HPDE6-E6E7 (cell line): Measurements from ENCODE around the gene RNF207.

Experiments used
- DNase-seq: peaks from one replicate; pipeline ENCODE4 v3.0.0; 2011; ENCODE audit warnings: missing footprints; ENCODE audit errors: extremely low spot score

The RNF207 gene

DNA sequence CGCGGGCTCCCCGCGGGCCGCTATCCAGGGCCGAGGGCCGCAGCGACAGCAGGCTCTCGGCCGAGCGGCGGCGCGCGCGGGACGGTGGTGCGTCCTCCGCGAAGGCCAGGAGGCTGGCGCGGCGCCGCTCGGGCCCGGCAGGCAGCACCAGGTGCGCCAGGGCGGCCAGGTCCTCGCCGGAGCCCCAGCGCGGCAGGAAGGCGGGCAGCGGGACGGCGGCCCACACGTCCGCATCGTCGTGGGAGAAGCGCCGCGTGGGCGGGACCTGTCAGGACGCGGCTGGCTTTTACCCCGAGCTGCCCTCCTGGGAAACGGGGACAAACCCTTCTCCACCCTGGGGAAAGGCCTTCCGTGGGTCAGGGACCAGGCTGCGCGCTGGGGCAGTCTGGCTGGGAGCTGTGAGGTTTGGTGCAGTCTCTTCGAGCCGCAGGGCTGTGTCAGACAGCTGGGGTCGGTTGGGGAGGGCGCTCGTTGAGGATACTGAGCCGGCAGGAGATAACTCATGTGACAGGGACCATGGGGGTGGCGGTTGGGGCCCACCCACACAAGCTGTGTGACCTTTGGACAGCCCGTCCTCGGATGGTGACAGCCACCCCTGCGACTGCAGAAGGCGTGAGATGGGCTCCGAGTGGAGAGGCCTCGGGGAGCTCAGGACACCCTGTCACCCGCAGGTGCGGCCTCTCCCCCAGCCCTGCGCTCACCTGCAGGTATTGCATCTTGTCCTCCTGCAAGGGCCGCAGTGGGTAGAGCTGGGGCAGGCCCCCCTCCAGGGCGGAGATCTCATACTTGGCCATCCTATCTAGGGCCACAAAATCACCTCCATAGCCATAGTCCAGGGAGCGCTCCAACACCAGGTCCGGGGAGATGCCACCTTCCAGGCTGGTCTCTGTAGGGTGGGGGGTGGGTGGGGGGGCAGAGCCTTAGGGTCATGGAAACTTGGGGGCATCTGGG, 44.1 kb downstream of the RNF207 start:
- DNase-seq: no peak

DNA sequence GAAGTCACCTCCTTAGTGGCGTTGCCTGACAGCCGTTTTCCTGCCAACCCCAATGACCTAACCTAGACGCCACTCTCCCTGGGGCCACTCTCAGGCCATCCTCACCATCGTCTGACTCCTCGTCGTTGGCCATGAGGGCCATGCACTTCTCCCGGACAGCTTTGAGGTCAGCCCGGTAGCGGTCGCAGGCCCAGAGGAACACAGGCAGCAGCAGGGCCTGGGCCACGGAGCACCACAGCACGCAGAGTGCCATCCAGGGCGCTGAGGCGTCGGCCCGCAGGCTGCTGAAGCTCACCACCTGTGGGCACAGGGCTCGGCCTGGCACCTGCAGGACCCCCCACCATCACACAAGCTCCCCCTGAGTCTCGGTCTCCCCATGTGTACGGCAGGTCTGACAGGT, 45.3 kb downstream of the RNF207 start:
- DNase-seq: no peak

DNA sequence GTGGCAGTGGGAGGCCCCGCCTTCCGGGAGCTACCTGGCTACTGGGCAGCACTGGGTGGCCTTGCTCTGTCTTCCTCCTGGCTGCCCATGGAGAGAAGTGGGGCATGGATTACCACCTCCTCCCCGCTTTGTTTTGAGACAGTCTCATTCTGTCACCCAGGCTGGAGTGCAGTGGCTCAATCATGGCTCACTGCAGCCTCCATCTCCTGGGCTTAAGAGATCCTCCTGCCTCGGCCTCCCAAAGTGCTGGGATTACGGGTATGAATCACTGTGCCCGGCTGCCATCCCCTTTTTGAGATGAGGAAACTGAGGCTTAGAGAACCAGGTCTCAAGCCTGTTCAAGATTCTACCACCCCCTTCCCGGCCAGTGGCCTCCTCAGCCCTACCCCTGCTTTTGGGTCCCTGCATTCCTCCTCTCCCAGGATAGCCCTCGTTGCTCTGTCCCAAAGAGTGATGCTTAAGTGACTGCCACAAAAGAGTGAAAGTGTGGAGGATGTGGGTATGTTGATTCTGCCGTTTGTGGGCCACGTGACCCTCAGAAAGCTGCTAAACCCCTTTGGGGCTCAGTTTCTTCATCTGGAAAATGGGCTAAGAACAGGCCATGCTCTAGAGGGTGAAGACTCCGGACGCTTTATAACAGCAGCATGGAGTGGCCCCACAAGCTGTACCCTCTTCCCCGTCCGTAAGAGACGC, 45.9 kb downstream of the RNF207 start:
- no peak for DNase-seq

DNA sequence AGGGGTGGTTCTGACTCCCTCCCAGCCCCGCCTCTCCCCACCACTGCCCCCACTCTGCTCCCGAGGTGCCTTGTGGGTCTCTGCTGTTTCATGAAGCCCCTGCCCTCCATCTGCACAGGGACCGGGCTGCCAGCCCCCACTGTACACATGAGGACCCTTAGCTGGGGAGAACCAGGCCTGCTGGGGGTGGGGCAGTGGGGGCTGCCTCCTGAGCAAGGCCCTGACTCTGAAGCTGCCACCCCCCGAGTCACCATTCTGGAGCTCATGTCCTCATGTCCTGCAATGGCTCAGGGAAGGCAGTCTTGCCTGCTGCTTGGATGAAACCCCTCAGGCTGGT, 46.4 kb downstream of the RNF207 start:
- DNase-seq: no peak

DNA sequence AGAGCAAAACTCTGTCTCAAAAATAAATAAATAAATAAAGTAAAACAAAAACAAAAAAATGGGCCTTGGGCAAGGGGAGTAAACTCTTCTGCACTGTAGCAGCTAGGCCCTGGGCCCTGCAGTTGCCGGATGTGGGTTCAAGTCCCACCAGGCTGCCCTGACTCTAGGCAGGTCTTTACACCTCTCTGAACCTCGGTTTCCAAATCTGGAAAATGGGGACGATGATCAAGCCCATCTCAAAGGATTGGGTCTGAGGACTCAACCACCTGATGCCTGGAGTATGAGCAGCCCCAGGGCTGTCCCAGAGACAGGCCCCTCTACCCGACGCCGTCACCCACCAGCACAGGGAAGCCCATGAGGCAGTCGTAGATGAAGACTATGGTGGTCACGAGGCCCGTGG, 47.5 kb downstream of the RNF207 start:
- DNase-seq: no peak

DNA sequence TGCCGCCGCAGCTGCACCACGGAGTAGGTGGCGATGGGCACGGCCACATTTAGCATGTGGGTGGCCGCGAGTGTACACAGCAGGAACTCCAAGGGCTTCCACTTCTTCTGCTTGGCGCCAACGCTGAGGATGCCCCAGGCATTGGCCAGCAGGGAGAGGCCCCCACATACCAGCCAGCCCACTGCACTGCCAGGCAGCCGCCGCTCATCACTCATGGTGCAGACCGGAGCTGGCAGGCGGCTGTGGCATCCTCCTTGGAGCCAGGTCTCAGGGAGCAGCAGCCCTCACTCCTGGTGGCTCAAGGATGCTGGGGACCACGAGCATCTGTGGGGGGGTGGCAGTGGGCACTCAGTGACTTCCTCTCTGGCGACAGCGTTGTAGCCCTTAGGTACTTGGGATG, 48.8 kb downstream of the RNF207 start:
- DNase-seq: no peak

DNA sequence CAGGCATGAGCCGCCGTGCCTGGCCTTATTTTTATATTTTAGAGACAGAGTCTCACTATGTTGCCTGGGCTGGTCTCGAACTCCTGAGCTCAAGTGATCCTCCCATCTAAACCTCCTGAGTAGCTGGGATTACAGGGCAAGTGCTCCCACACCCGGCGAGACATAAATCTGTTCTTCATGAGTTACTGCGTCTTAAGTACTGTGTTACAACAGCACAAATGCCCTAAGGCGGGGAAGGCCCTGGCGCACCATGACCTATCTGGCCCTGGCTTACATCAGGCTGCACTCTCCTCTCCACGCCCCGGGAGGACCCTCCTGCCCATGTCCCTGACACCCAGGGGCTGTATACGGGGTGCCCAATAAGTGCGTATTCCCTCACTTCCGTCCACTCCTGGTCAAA, 50.7 kb downstream of the RNF207 start:
- no peak for DNase-seq

DNA sequence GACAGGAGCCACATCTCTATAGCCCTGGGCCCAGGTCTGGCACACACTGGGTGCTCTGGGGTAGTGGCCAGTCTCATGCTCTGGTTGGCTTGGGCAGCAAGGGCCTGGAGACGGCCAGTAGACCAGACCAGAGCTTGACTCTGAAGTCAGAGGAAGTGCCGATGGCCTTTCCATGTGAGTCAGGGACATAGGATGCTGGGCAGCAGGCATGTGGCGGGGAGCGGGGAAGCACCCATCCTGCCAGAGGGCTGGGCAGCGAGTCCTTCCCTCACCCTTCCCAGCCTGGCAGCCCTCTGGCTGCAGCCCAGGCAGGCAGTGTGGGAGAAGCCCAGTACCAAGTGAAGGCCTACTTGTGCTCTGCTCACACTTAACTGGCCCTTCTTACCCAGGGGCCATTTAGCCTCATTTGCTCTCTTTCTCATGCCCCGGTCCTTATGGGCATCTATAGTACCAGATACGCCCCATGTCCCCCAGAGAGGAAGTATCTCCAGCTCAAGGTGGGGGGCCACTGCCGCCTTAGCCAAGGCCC, 51.7 kb downstream of the RNF207 start:
- DNase-seq: no peak

DNA sequence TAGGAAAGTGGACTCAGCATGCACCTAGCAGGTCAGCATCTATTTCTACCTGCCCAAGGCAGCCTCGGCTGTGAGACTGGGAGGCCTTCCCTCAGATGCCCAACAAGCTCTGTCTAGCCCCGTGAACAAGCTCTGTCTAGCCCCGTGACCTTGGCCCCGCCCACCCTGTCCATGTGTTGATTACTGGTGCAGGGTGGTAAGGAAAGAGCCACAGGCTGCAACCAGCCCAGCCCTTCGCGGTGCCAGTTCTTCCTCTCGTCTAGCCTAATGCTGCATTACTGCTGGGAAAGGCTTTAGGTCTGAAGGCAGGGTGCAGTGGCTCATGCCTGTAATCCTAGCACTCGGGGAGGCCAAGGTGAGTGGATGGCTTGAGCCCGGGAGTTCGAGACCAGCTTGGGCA, 52.8 kb downstream of the RNF207 start:
- DNase-seq: no peak

DNA sequence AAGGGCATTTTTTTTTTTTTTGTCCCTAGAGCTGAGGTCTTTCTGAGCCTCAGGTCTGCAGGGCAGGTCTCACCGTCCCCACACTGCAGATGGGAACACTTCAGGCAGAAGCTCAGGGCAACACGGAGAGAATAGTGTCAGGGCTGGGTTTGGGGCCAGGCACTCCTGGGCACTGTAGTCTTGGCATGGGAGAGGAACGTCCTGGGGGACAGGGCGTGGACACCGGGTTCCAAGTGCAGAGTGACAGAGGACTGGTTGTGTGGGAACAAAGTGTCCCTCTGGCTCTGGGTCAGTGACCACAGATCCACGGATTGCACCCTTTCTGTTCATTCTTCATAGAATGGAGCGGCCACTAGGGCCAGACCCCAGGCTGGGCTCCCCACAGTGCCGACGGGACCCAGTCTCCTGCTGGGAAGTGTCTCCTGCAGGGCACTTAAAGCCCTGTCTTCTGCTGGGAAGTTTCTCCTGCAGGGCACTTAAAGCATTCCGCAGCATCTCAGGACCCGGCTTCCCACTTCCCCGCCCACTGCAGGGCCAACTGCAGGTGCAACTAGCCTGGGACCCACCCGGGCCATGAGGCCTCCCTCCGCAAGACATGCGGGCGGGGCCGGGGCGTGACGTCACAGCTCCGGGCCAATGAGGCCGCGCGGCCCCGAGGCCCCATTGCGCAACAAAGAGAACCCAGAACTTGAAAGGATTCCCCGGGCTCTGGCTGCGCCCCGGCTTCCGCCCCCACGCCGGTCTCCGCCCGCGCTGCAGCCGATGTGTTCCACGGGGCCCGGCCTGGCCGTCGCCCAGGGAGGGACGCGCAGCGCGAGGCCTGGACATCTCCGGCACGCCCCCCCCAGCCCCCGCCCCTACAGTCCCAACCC, 53.8 kb downstream of the RNF207 start:
- DNase-seq: peak; percentile 87

DNA sequence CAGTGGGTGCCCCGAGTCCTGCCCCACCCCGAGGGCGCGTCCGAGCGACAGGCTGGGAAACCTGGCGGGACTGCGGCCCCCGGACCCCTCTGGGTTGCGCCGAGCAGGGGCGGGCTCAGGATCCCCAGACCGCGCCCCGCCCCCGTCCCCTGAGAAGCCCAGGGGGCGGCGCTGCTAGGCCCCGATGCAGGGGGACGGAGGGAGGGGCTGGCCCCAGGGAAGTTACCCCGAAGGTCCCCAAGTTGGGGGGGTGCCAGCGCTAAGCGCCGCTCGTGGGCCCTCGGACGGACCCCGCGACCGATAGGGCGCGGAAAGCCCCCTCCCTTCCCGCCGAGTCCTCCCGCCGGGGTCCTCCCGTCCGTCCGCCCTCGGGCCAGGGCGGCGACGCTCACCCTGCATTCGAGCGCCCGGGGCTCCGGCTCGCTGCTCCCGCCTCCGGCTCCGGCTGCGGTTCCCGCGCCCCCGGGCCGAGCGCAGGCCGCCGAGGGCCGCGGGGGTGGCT, 54.6 kb downstream of the RNF207 start:
- no peak for DNase-seq

DNA sequence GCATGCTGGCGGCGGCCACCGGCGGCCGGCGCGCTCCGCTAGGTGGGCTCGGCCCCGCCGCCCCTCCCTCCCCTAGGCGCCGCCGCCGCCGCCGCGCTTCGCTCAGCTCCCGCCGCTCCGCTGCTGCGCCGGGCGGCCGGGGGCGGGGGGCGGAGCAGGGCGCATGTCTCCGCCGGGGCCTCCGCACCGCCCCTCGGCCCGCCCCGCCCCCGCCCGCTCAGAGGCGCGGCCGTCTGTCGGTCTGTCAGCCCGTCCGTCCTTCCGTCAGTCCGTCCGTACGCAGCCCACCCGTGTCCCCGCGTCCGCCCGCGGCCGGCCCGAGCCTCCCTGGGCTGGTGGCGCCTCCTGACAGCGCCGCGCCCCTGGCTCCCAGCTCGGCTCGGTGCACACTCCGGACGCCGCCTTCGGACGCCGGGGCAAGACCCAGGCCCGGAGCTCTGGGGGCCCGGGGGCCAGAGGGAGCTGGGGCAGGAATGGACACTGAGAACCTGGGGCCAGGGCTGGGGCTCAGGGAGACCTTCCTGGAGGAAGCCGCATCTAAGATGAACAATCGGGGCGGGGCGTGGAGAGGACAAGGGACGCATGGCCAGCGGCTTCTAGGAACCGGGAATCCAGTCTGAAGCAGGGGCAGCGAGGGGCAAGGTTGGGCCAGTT, 55.2 kb downstream of the RNF207 start, which contains the start of gene GPR153:
GPR153 (minus strand) TSS at position 138 of the 654 bp plus-strand sequence. CDS start 6,193 bp downstream, outside the sequence.
- no peak for DNase-seq

DNA sequence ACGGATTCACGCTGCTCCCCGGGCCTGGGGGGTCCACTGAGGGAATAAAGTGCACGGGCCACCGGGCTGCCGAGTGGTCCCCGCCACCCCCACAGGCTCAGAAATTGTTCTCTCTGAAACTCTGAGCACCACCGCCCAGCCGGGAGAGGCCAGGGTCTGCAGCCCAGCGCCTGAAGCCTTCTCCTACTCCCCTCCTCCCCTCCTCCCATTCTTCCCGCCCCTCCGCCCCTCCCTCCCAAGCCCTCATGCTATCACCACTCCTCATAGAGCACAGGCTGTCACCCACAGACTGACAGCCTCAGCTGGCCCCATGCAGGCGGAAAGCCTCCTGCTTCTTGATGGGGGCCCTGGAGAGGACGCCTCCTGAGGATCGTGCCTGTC, 55.7 kb downstream of the RNF207 start:
- no peak for DNase-seq

DNA sequence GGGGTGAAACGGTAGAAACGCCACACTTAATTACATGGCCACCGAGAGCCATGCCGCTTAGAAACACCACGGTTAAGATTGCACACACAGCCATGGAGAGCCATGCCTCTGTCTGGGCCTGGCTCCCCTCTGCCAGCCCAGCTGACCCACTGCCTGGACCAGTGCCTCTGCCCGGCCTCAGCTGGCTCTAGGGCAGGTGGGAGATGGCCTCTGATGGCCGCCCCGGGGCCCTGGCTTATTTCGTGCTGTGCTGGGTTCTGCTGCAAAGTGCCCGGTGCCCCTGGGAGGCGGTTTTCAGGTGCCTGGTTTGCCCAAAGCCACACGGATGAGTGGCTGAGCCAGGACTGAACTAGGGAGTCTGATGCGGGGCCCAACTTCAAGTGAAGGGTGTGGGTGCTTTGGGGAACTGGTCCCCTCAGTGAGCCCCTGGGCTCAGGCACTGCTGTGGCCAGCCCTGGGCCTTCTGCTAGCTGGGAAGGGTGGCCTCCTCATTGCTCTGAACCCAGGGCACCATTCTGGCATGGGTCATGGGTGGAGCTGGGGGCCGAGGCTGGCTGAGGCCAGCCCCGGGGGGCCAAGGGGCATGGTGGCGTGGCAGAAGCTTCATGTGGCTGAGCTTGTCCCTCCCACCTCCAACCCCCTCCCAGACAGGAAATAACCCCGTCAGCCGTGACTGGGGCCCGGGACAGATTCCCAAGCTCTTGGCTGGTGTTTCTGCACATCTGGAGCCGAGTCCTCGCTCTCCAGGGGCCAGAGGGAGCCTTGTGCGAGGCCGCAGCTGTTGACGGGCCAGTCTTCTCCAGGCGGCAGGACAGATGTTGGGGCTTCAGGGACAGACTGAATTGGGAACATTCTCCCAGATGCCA, 56.9 kb downstream of the RNF207 start:
- no peak for DNase-seq

DNA sequence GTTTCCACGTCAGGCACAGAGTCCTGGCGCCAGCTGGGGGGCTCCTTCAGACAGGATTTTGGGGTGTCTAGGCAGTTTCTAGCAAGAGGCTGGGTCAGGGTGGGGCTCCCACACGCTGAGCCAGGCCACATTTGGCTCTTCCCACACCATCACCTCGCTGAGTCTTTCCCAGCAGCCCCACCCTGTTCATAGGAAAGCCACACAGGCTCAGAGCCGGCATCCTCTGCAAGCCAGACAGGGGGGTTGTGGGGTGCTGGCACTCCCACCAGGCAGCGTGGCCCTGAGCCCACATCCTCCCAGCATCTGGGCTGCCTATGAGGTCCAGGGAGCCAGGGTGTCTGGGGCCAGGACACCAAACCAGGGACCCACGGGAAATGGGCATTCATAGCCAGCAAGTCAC, 57.8 kb downstream of the RNF207 start:
- no peak for DNase-seq

DNA sequence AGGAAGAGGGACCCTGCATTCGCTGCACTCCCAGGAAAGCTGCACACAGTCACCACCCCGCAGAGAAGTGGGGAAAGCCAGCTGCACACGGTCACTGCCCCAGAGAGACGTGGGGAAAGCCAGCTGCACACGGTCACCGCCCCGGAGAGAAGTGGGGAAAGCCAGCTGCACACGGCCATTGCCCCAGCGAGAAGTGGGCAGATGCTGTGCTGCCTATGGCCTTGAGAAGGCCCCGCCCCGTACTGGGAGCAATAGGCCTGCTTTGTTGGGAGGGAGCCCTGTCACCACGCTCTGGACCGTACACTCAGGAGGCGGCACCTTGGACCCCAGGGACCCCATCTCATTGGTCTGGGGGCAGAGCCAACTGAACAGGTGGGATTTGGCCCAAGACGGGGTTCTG, 59.2 kb downstream of the RNF207 start:
- DNase-seq: no peak

DNA sequence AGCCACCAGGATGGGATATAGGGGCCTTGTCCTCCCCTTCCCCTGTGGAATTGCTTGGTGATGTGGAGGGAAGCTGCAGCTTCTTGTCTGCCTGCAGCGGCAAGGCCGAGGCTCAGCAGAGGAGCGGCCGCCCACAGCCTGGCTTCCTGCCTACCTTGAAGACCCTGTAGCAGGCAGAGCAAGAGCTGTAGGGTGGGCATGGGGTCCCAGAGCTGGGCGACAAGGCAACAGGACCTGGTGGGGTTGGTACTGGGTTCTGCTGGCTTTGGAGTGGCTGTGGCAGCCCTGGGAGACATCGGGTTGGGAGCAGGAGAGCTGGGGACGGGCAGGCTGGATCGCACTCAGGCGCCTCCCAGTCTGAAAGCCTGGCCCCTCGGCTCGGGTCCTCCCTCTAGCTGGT, 60.7 kb downstream of the RNF207 start:
- DNase-seq: no peak

DNA sequence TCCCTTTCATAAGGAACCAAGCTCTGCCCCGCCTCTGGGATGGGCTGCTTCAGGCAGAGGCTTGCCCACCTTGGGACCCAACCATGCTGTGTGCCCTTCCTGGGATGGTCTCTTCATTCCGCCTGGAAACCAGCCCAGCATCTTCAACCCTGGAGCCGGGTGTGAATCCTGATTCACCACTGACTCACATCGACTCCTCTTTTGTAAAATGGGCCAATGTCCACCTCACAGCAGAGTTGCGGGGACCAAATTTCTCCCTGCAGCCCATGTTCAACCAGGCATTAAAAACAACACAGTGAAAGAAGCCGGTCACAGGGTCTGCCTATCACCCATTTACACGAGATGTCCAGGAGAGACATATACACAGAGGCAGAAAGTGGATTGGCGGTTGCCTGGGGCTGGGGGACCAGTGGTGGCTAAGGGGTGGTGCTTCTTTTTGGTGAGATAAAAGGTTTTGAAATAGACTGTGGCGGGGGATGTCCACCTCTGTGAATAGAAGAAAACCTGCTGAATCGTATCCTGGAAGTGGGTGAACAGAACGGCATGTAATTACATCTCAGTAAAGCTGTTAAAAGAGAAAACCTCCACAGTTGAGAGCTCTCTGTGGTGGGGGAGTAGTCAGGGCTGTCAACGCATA, 61.9 kb downstream of the RNF207 start:
- no peak for DNase-seq

DNA sequence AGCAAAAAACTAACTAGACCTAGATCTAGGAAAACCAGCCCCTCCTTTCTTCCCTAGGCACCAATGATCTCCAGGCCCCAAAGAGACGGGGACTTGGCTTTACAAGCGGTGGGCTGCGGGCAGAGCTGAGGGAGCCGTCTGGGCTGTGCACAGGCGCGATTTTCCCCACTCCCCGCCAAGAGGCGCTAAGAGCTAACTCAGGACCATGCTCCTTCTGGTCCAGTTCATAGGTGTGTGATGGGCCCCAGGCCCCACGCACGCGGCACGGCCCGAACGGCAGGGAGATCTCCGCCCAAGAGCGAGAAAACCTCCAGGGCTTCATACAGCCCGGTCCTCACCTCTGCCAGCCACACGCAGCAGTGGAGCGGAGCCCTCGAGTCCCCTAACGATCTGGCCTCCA, 62.5 kb downstream of the RNF207 start:
- no peak for DNase-seq

DNA sequence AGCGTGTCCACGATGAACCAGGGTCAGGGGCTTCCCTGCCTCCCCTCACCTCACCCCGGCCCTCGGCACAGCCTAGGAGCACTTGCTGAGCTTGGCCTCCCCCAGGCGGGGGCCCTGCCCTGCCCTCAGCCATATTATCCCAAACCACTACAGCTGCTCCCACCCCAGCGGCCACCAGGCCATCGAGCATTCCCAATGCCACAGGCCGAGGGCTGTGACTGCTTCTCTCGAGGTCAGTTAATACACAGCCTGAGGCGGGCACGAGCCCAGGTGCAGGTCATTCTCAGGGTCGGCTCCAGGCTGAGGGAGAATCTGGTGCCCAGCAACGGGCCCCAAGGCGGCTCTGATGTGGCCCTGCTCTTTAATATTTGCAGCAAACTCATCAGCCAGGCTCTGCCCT, 63.4 kb downstream of the RNF207 start:
- no peak for DNase-seq
